Neuronal stem cell (in vitro differentiated cells): Measurements from ENCODE around the gene FAXC.
A peak's percentile ranks its signal among the peaks of the same experiment; 100 is the strongest.

ENCODE experiments used
- DNase-seq: peaks from one replicate; pipeline ENCODE4 v3.0.0-alpha.2; 2013; ENCODE audit warnings: low spot score
- H2AFZ ChIP-seq: one replicate; pipeline ENCODE4 v1.6.1; 2013; ENCODE audit warnings: mild to moderate bottlenecking, low read length, inconsistent platforms
- H2AK5ac ChIP-seq: 2 replicates; pipeline ENCODE4 v1.6.1; 2013; ENCODE audit warnings: low read depth, mild to moderate bottlenecking, inconsistent platforms, low read length, moderate library complexity, mixed read lengths
- H2BK120ac ChIP-seq: 2 replicates; pipeline ENCODE4 v1.6.1; 2013; ENCODE audit warnings: low read depth, mild to moderate bottlenecking, inconsistent platforms, low read length, moderate library complexity, mixed read lengths
- H2BK12ac ChIP-seq: one replicate; pipeline ENCODE4 v1.6.1; 2013; ENCODE audit warnings: low read length, inconsistent platforms
- H2BK15ac ChIP-seq: 2 replicates; pipeline ENCODE4 v1.6.1; 2013; ENCODE audit warnings: mild to moderate bottlenecking, low read length, inconsistent platforms, mixed read lengths
- H2BK5ac ChIP-seq: one replicate; pipeline ENCODE4 v1.6.1; 2013; ENCODE audit warnings: inconsistent platforms, mild to moderate bottlenecking, low read length, moderate library complexity
- H3K14ac ChIP-seq: one replicate; pipeline ENCODE4 v1.6.1; 2013; ENCODE audit warnings: low read length, inconsistent platforms
- H3K18ac ChIP-seq: 2 replicates; pipeline ENCODE4 v1.6.1; 2013; ENCODE audit warnings: low read length, inconsistent platforms
- H3K23ac ChIP-seq: 2 replicates; pipeline ENCODE4 v1.6.1; 2013; ENCODE audit warnings: low read depth, mild to moderate bottlenecking, mixed read lengths, low read length, inconsistent platforms; ENCODE audit not compliant: poor library complexity
- H3K27ac ChIP-seq: replicated peaks from 3 replicates; pipeline ENCODE4 v1.5.1; 2013; ENCODE audit warnings: low read length, inconsistent platforms
- H3K27me3 ChIP-seq, 3 experiments: 2 replicates each; pipeline ENCODE4 v1.6.1; 2013; ENCODE audit warnings: low read length in 3 of 3, mild to moderate bottlenecking in 2 of 3, inconsistent platforms in 1 of 3, low read depth in 1 of 3, mixed read lengths in 1 of 3, moderate library complexity in 1 of 3; ENCODE audit not compliant: control insufficient read depth in 3 of 3, insufficient read depth in 3 of 3
- H3K36me3 ChIP-seq, 2 donors: replicated peaks in 1 of 2; 2 replicates each; pipeline ENCODE4 v1.6.1; 2013; ENCODE audit warnings: low read length in 2 of 2; ENCODE audit not compliant: control insufficient read depth in 2 of 2, insufficient read depth in 2 of 2
- H3K4ac ChIP-seq: 2 replicates; pipeline ENCODE4 v1.6.1; 2013; ENCODE audit warnings: inconsistent platforms, mild to moderate bottlenecking, low read length, moderate library complexity
- H3K4me1 ChIP-seq, 2 donors: 1 replicate in 1 of 2; 2 replicates in 1 of 2; pipeline ENCODE4 v1.6.1; 2013; ENCODE audit warnings: low read length in 2 of 2, low read depth in 1 of 2; ENCODE audit not compliant: control insufficient read depth in 2 of 2, insufficient read depth in 1 of 2
- H3K4me2 ChIP-seq: one replicate; pipeline ENCODE4 v1.6.1; 2013; ENCODE audit warnings: mild to moderate bottlenecking, low read length, inconsistent platforms; ENCODE audit not compliant: insufficient read depth, poor library complexity, severe bottlenecking
- H3K4me3 ChIP-seq, 2 donors: 2 replicates each; pipeline ENCODE4 v1.5.1; 2013; ENCODE audit warnings: low read length in 2 of 2, mild to moderate bottlenecking in 2 of 2, inconsistent platforms in 1 of 2, moderate library complexity in 1 of 2
- H3K79me1 ChIP-seq: one replicate; pipeline ENCODE4 v1.6.1; 2013; ENCODE audit warnings: low read depth, mild to moderate bottlenecking, inconsistent platforms, low read length, moderate library complexity
- H3K9ac ChIP-seq: one replicate; pipeline ENCODE4 v1.6.1; 2013; ENCODE audit warnings: mild to moderate bottlenecking, low read depth, low read length, inconsistent platforms; ENCODE audit not compliant: poor library complexity
- H3K9me3 ChIP-seq, 2 donors: replicated peaks in 1 of 2; 2 replicates each; pipeline versions ENCODE3 to v1.6.1; 2013; ENCODE audit warnings: low read length in 2 of 2, mild to moderate bottlenecking in 2 of 2, inconsistent platforms in 1 of 2, low read depth in 1 of 2, mixed read lengths in 1 of 2, moderate library complexity in 1 of 2; ENCODE audit not compliant: control insufficient read depth in 2 of 2, insufficient read depth in 1 of 2
- H4K8ac ChIP-seq: one replicate; pipeline ENCODE4 v1.6.1; 2013; ENCODE audit warnings: low read depth, mild to moderate bottlenecking, inconsistent platforms, low read length, moderate library complexity
- H4K91ac ChIP-seq: one replicate; pipeline ENCODE4 v1.6.1; 2013; ENCODE audit warnings: low read length, low read depth, mild to moderate bottlenecking, inconsistent platforms; ENCODE audit not compliant: poor library complexity
- WGBS, 2 donors: extraction: QIAGEN DNeasy Blood & Tissue Kit; methylation state at CpG; one replicate each; pipeline ENCODE4 v1.1.7; 2013; ENCODE audit warnings: missing lambda C conversion rate in 2 of 2, mixed read lengths in 1 of 2; ENCODE audit not compliant: insufficient read length in 2 of 2, insufficient replicate concordance in 1 of 2; ENCODE audit errors: extremely low coverage in 2 of 2; 5-methylcytosine and 5-hydroxymethylcytosine counted together

FAXC gene

DNA sequence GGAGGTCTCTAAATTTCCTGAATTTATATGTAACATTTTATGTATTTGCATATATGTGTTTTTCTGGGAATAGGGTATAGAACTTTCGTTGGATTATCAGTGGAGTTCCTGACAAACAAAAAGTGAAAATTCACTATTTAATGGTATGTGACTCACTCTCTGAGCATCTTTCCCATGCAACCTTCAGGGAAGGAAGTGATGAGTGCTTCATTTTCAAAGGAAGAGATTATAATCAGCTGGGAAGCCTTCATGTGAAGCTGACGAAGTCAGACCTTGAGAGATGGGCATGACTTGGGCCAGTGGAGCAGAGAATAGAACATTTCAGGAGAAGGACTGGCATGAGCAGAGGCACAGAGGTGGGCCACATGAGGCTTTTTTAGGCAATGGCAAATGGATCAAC, 72.7 kb downstream of the FAXC start:
- Histone ChIP-seq H3K14ac (no peak overlapping the region), H3K9ac (no peak overlapping the region), H4K8ac (no peak overlapping the region), H3K27ac (no peak overlapping the region), H2AK5ac (no peak overlapping the region), H3K27me3 (no peaks in the 10 kb centered on the region), H2BK12ac (no peak overlapping the region), H3K9me3 (no peaks in the 10 kb centered on the region), H4K91ac (no peak overlapping the region), H3K79me1 (no peaks in the 10 kb centered on the region), H3K4me3 (no peak overlapping the region), H3K36me3 (peaks cover 2 to 14% of the 10 kb centered on the region in 2 donors), H3K18ac (no peak overlapping the region), H2AFZ (no peak overlapping the region), H3K4me1 (no peaks in the 10 kb centered on the region), H2BK15ac (no peak overlapping the region), H2BK120ac (no peak overlapping the region), H3K4ac (no peak overlapping the region), H3K4me2 (no peak overlapping the region), H3K23ac (no peak overlapping the region), H2BK5ac (no peak overlapping the region)
- DNase-seq = no peak
- WGBS, 2 donors = no CpG with 5 or more reads among the region's 2 CpGs

DNA sequence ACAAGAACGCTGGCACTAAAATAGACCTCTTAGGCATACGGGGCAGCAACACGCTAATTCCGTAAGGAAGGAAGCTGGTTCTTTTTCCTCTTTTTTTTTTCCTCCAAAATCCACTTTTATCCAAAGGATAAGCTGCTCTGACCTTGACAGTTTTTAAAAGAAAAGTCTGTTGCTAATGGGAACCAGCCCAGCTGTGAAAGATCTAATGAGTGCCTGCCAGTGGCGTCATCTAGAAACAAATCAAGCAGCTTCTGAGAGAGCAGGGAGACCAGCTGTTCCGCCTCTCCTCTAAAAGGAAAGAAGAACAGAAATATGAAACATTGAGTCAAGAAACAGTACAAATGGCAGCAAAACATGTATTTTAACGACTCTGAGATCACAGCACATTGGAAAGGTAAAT, 78.6 kb downstream of the FAXC start:
- WGBS, 2 donors = no CpG with 5 or more reads among the region's 7 CpGs
- H3K9ac ChIP-seq = no peak overlapping the region

DNA sequence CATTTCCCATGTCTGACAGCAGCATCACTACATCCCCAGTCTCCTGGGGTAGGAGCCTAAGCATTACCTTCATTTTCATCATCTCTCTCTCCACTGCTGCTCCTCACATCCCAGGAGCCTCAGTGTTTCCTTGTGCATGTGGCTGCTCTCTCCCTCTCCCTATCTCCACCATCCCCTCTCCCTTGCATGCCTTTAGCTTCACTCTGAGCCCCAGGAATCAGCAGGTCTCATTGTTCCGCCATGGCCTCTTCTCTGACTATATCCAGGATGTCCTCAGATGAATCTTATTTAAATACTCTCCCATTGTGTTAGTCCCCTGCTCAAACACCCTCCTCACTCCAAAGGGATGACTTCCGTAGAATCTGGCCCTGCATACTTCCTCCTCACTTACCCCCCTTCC, 79.4 kb downstream of the FAXC start:
- Histone ChIP-seq H3K79me1 (no peaks in the 10 kb centered on the region), H3K27me3 (no peaks in the 10 kb centered on the region), H3K18ac (no peak overlapping the region), H3K36me3 (no peaks in the 10 kb centered on the region), H3K23ac (no peak overlapping the region), H2BK5ac (no peak overlapping the region), H4K91ac (no peak overlapping the region), H3K14ac (no peak overlapping the region), H2AK5ac (no peak overlapping the region), H3K4me1 (peaks cover 0 to 3% of the 10 kb centered on the region in 2 donors), H4K8ac (no peak overlapping the region), H2BK120ac (no peak overlapping the region), H2AFZ (peak overlapping the region; percentile 86), H3K4me3 (no peak overlapping the region), H3K9me3 (no peaks in the 10 kb centered on the region), H3K9ac (no peak overlapping the region), H3K4ac (no peak overlapping the region), H3K27ac (no peak overlapping the region), H3K4me2 (no peak overlapping the region), H2BK12ac (no peak overlapping the region), H2BK15ac (no peak overlapping the region)
- no peak for DNase-seq
- no CpG with 5 or more reads among the region's 2 CpGs for WGBS, 2 donors

More for the DNA sequence above, 78.6 kb downstream of the FAXC start:
- Histone ChIP-seq H4K8ac (no peak overlapping the region), H3K14ac (no peak overlapping the region), H3K27me3 (no peaks in the 10 kb centered on the region), H2BK15ac (no peak overlapping the region), H3K4me2 (no peak overlapping the region), H3K27ac (no peak overlapping the region), H2BK120ac (no peak overlapping the region), H4K91ac (no peak overlapping the region), H2AK5ac (no peak overlapping the region), H2BK12ac (no peak overlapping the region), H3K4ac (no peak overlapping the region), H3K79me1 (no peaks in the 10 kb centered on the region), H2BK5ac (no peak overlapping the region), H3K4me3 (no peak overlapping the region), H3K23ac (no peak overlapping the region), H3K18ac (no peak overlapping the region), H3K9me3 (no peaks in the 10 kb centered on the region), H2AFZ (peak overlapping the region; percentile 86), H3K36me3 (no peaks in the 10 kb centered on the region), H3K4me1 (peaks cover 0 to 3% of the 10 kb centered on the region in 2 donors)
- no peak for DNase-seq

DNA sequence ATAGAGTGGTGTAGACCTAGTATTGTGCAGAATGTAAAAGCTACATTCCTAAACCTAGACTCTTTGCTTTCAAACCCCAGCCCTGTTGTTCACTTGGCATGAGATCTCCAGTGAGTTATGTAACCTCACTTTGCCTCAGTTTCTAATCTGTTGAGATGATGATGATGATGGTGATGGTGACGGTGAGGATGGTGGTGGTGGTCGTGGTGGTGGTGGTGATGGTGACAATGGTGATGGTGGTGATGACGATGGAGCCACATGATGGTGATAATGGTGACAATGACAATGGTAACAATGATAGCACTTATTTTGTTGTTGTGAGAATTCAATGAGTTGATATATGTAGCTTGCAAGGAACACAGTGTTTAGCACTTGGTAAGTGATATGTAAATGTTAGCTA, 80.3 kb downstream of the FAXC start:
- Histone ChIP-seq H3K27ac (no peak overlapping the region), H4K8ac (peak overlapping the region; percentile 85), H3K4me3 (no peak overlapping the region), H3K79me1 (no peaks in the 10 kb centered on the region), H3K27me3 (no peaks in the 10 kb centered on the region), H2AK5ac (no peak overlapping the region), H3K23ac (no peak overlapping the region), H3K4me2 (no peak overlapping the region), H3K9me3 (no peaks in the 10 kb centered on the region), H3K14ac (no peak overlapping the region), H2AFZ (no peak overlapping the region), H2BK120ac (no peak overlapping the region), H3K36me3 (no peaks in the 10 kb centered on the region), H2BK12ac (no peak overlapping the region), H4K91ac (no peak overlapping the region), H2BK15ac (no peak overlapping the region), H3K4me1 (peaks cover 0 to 3% of the 10 kb centered on the region in 2 donors), H3K9ac (no peak overlapping the region), H2BK5ac (no peak overlapping the region), H3K18ac (no peak overlapping the region), H3K4ac (no peak overlapping the region)
- no CpG with 5 or more reads among the region's 3 CpGs for WGBS, 2 donors
- no peak for DNase-seq
